AG04449 (cell line): ENCODE results near the gene CCNQ.

Source experiments
- CTCF ChIA-PET: fragments of 350-600 bp; formaldehyde crosslinking; extraction: SDS; loops from one replicate; lab custom pipeline; 2021; ENCODE audit warnings: antibody characterized with exemption; lab: Yijun Ruan, JAX
- POLR2A ChIA-PET: fragments of 400-600, 350-600 bp; formaldehyde crosslinking; extraction: SDS; loops from one replicate; lab custom pipeline; 2020; ENCODE audit warnings: antibody characterized with exemption, inconsistent platforms; lab: Yijun Ruan, JAX
- DNase-seq: peaks from one replicate; pipeline ENCODE4 v3.0.0-alpha.2; 2010; ENCODE audit warnings: low read depth, low spot score
- H3K4me3 ChIP-seq: 2 replicates; pipeline ENCODE4 v1.5.1; 2011; ENCODE audit warnings: low read depth, mild to moderate bottlenecking, control low read depth, low read length
- CTCF ChIP-seq: IDR thresholded peaks from one replicate; pipeline ENCODE4 v1.5.1; 2011; ENCODE audit warnings: mild to moderate bottlenecking, moderate library complexity, low read length, control low read depth, inconsistent platforms; ENCODE audit not compliant: insufficient read depth; ENCODE audit errors: missing control alignments

Gene CCNQ

DNA sequence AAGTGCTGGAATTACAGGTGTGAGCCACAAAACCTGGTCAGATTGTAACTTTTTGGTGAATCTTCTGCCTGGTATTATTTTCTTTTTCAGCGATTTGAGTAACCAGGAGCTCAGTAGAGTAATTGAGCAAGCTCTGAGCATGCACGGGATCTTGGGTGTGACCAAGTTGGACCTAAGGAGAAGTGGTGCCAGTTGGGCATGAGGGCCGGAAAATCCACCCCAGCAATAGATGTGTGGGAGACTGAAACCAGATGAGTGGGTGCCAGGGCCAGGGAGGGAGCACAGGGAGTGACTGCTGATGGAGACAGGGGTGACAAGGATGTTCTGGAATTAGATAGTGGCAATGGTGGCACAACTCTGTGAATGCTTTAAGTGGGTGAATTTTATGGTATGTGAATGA lies 3.7 kb upstream of the CCNQ start:
- TF ChIP-seq CTCF: no peak
- DNase-seq: no peak
- ChIA-PET CTCF (no interaction called here), POLR2A (no interaction called here)
- no peak overlapping the region for H3K4me3 ChIP-seq

GRCh38 chrX:153601511-153602110 lies 2.7 kb upstream of the CCNQ start:
- ChIA-PET POLR2A (no interaction called here), CTCF (interaction anchor here (0.8 to 3.4 kb wide), 2 partner anchors 8 to 66 kb away, joined by 5 to 37 read pairs; no protein-coding TSS in a partner anchor)
- DNase-seq: no peak
- no peak overlapping the region for H3K4me3 ChIP-seq
- no peak for TF ChIP-seq CTCF

DNA sequence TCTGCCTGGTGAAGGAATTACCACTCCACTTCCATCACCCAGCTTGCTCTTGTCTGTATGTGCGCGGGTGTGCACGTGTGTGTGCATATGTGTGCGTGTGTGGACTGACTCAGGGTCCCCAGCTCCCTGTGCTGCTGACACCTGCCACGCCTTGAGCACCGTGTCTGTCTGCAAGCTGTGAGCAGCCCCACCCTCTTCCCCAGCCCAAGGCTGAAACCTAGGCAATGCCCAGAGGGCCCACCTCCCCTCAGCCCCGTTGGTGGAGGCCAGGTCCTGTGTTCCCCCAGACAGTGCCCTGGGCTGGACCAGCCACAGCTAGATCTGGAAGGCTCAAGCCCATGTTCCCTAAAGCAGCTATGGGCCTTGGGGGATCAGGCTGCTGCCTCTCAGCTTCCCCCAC lies 2.0 kb upstream of the CCNQ start:
- ChIA-PET POLR2A (no interaction called here), CTCF (interaction anchor here (1.6 to 3.4 kb wide), 2 partner anchors 9 to 66 kb away, joined by 8 to 37 read pairs; no protein-coding TSS in a partner anchor)
- no peak for TF ChIP-seq CTCF
- H3K4me3 ChIP-seq: no peak overlapping the region
- DNase-seq: no peak

- no peak for DNase-seq
- CTCF ChIA-PET: interaction anchor here (1.6 to 3.4 kb wide), 2 partner anchors 10 to 67 kb away, joined by 8 to 37 read pairs; no protein-coding TSS in a partner anchor
- POLR2A ChIA-PET: no interaction called here
Measured at GRCh38 chrX:153600032-153600373, 1.1 kb upstream of the CCNQ start.

DNA sequence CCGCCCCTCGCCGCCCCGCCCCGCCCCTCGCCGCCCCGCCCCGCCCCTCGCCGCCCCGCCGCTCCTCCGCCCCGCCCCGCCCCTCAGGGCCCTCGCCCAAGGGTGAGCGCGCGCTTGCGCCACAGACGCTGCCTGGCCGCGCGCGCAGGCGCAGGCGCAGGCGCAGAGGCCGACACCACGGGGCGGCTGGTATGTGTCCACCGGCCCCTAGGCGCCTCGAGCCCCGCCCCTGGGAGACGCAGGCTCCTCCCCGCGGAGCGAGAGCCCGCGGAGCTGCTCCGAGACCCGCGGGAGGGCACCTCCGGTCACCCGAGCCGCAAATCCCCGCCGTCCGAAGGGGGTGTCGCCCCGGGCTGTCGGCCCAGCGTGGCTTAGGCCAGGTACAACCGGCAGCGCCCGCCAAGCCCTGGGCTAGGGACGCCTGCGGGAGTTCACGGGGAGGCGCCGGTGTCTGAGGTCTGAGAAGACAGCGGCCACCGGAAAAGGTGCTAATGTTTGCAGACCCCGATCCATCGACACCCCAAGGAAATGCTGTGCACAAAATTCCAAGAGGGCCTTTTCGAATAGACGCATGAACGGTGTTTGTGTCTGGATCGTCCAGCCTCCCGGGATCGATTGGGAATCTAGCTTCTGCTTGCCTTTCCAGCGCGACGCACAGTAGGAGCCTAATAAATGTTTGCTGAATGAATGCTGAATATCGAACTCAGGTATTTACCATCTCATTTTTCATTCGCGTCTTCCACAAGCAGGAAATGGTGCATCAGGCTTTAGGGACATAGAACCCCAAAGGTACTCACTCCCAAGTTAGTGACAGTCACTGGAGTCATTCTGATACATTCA lies 473 bp upstream of the CCNQ start:
- peak overlapping the region; percentile 66 for H3K4me3 ChIP-seq
- ChIA-PET POLR2A (interaction anchor here (0.6 kb wide), 1 partner anchor 109 kb away, joined by 3 read pairs; no protein-coding TSS in a partner anchor), CTCF (interaction anchor here (1.4 to 3.4 kb wide), 3 partner anchors 11 to 70 kb away, joined by 3 to 37 read pairs (median 8); no protein-coding TSS in a partner anchor)
- no peak for TF ChIP-seq CTCF
- DNase-seq: peak; percentile 9

More at GRCh38 chrX:153600032-153600373, 1.1 kb upstream of the CCNQ start:
- no peak for TF ChIP-seq CTCF
- peak overlapping the region; percentile 66 for H3K4me3 ChIP-seq
